Measurements from ENCODE around the gene P2RX4. TPM values are rescaled to one million over a fixed set of nuclear protein-coding genes. Genes with fewer than 3 reads are reported as not detected.
"Not testable (repeated sequence)": the region's sequence is repeated elsewhere in the genome, so short reads cannot be mapped to it uniquely, and the experiment has no call there.

The P2RX4 gene
- polyA plus RNA-seq (ENCODE audit: insufficient read length in 4 of 4): 10 to 100 TPM; 23.9 to 39.9 (median 30.6) TPM

DNA sequence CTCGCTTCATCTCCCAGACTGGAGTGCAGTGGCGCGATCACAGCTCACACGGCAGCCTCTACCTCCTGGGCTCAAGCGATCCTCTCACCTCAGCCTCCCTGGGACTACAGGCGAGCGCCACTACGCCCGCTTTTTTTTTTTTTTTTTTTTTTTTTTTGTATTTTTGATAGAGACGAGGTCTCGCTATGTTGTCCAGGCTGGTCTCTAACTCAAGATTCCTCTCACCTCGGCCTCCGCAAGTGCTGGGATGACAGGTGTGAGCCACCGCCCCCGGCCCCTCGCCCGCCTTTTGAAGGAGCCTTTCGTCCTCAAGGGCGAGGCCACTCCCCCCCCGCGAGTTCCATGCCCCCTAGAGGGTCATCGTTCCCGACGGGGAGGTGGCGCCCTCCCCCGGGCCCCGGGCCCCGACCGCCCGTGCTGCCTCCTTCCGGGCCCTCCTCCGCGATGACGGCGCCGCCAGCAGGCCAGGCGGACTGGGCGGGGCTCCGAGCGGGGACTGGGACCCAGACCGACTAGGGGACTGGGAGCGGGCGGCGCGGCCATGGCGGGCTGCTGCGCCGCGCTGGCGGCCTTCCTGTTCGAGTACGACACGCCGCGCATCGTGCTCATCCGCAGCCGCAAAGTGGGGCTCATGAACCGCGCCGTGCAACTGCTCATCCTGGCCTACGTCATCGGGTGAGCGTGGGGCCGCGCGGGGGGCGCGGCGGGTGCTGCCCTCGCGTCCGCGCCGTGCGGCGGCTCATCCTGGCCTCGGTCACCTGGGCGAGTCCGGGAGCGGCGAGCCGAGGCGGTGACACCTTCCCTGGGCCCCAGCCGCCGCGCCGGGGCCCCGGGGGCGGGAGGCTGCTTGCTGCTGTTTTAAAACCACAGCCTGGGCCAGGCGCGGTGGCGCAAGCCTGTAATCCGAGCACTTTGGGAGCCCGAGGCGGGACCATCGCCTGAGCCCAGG, at the start of gene P2RX4:
Gene P2RX4 (plus strand): TSS at position 506 of the 949 bp plus-strand sequence. CDS start 36 bp downstream, at position 542.
- DNase-seq (ENCODE audit: low read depth in 4 of 4, low spot score in 3 of 4): peak; percentile 62 to 66 (median 64)

GRCh38 chr12:121162384-121162783, 47.5 kb upstream of the P2RX4 start:
- no peak for DNase-seq (ENCODE audit: low read depth in 4 of 4, low spot score in 3 of 4)

- DNase-seq (ENCODE audit: low read depth in 4 of 4, low spot score in 3 of 4): no peak
Observed at GRCh38 chr12:121162985-121163384, 46.9 kb upstream of the P2RX4 start.

GRCh38 chr12:121164839-121165238, 45.1 kb upstream of the P2RX4 start:
- DNase-seq (ENCODE audit: low read depth in 4 of 4, low spot score in 3 of 4): not testable (repeated sequence)

DNA sequence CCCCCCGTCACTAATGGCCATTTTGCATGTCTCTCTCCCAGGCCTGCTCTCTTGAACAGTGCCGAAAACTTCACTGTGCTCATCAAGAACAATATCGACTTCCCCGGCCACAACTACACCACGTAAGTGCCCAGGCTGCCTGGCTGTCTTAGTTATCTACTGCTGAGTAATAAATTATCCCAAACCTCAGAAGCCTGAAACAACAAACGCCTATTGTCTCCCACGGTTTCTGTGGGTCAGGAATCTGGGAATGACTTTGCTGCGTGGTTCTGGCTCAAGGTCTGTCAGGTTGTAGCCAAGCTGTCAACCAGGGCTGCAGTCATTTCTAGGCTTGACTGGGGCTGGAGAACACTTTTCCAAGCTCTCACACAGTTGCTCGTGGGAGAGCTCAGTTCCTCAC, 44.6 kb upstream of the P2RX4 start:
- DNase-seq (ENCODE audit: low read depth in 4 of 4, low spot score in 3 of 4): no peak

- DNase-seq (ENCODE audit: low read depth in 4 of 4, low spot score in 3 of 4): no peak
Observed at GRCh38 chr12:121166356-121166755, 43.6 kb upstream of the P2RX4 start.

GRCh38 chr12:121167232-121167820, 42.6 kb upstream of the P2RX4 start:
- DNase-seq (ENCODE audit: low read depth in 4 of 4, low spot score in 3 of 4): no peak

DNA sequence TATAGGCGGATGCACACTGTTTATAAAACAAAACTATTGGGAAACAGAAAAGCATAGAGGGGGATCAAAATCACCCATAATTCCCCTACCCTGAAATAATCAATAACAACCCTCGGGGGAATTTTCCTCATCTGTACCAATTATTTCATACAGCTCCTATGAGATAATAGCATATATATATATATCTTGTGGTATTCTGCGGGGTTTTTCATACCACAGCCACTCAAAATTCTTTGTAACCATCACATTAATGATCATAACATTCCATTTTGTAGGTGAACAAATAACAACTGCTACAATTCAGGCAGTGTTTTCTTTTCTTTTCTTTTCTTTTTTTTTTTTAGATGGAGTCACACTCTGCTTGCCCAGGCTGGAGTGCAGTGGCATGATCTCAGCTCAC, 42.0 kb upstream of the P2RX4 start:
- no peak for DNase-seq (ENCODE audit: low read depth in 4 of 4, low spot score in 3 of 4)

DNA sequence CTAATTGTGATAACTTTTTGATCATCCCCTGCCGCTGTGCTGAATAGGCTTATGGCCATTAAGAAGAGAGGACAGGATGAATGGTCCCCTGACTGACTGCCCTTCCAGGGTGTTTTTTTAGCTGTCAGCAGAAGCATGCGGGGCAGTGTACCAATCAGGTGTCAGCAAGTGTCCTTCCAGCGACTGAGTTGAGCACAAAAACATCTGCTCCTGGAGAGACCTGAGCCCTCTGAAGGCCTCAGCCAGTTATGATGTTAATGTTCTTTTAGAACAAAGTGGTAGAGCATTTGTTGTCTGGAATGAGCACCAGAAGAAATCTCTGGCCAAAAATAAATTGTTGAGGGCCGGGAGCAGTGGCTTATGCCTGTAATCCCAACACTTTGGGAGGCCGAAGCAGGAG, 39.8 kb upstream of the P2RX4 start:
- DNase-seq (ENCODE audit: low read depth in 4 of 4, low spot score in 3 of 4): no peak

- no peak for DNase-seq (ENCODE audit: low read depth in 4 of 4, low spot score in 3 of 4)
Observed at GRCh38 chr12:121170611-121171260, 39.2 kb upstream of the P2RX4 start.

- DNase-seq (ENCODE audit: low read depth in 4 of 4, low spot score in 3 of 4): no peak
Observed at GRCh38 chr12:121172145-121172544, 37.8 kb upstream of the P2RX4 start.

DNA sequence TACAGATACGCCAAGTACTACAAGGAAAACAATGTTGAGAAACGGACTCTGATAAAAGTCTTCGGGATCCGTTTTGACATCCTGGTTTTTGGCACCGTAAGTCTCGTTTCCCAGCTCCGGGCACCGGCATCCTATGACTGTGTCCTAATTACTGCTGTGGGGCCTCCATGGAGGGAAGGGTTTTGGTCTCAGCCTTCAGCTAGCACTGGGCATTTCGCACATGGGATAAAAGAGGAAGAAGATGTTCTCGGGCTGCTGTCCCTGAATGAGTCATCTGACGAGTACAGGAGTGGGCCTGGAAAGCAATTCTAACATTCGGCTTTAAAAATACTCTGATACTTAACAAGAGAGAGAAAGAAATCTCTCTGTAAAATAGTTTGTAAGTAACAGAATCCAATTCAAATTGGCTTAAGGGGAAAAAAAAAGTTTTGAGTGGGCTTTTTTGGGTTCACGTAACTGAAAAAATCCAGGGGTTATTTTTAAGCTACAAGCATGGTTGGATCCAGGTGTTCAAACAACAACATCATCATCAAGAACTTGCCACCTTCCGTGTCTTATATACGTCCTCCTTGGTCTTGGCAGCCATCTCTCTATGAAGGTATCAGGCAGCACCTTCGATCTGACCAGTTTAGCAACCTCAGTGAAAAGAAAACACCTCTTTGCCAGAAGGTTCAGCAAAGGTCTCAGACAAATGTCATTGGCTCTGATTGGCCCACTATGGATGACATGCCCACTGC, 34.4 kb upstream of the P2RX4 start:
- DNase-seq (ENCODE audit: low read depth in 4 of 4, low spot score in 3 of 4): no peak

GRCh38 chr12:121176826-121177529, 33.0 kb upstream of the P2RX4 start:
- no peak for DNase-seq (ENCODE audit: low read depth in 4 of 4, low spot score in 3 of 4)

DNA sequence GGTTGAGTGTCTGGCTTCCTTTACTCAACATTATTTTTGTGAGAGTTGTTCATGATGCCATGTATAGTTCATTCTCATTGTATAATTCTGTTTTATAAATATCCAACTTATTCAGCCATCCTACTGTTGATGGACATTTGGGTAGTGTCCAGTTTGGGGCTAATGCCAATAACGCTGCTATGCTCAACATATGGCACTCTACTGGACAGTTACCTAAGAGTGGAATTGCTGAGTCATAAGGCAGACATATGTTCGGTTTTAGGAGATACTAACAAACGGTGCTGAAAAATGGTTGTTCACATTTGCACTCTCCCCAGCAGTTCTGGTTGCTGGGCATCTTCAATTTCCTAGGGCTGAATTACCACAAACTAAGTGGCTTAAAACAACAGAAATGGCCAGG, 28.7 kb upstream of the P2RX4 start:
- no peak for DNase-seq (ENCODE audit: low read depth in 4 of 4, low spot score in 3 of 4)

GRCh38 chr12:121182222-121182893, 27.6 kb upstream of the P2RX4 start:
- DNase-seq (ENCODE audit: low read depth in 4 of 4, low spot score in 3 of 4): no peak

DNA sequence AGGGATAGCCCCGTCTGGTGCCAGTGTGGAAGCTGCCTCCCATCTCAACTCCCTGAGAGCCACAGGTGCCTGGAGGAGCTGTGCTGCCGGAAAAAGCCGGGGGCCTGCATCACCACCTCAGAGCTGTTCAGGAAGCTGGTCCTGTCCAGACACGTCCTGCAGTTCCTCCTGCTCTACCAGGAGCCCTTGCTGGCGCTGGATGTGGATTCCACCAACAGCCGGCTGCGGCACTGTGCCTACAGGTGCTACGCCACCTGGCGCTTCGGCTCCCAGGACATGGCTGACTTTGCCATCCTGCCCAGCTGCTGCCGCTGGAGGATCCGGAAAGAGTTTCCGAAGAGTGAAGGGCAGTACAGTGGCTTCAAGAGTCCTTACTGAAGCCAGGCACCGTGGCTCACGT, 25.5 kb upstream of the P2RX4 start:
- DNase-seq (ENCODE audit: low read depth in 4 of 4, low spot score in 3 of 4): no peak

GRCh38 chr12:121184984-121185889, 24.7 kb upstream of the P2RX4 start:
- DNase-seq (ENCODE audit: low read depth in 4 of 4, low spot score in 3 of 4): no peak

GRCh38 chr12:121186826-121187225, 23.1 kb upstream of the P2RX4 start:
- no peak for DNase-seq (ENCODE audit: low read depth in 4 of 4, low spot score in 3 of 4)

- no peak for DNase-seq (ENCODE audit: low read depth in 4 of 4, low spot score in 3 of 4)
Observed at GRCh38 chr12:121187501-121187900, 22.4 kb upstream of the P2RX4 start.

Measured in left renal pelvis (tissue), 4 donors.